Measurements from ENCODE around the gene AFAP1L1. TPM values are rescaled to one million over a fixed set of nuclear protein-coding genes. Genes with fewer than 3 reads are reported as not detected.

Gene AFAP1L1
- total and polyA plus RNA-seq, 9 of the 15 experiments (the other 6 are each of a cell fraction or from before 2014, with no cell fraction given): 0.01 to 0.12 (median 0.03) TPM; not detected in 4

DNA sequence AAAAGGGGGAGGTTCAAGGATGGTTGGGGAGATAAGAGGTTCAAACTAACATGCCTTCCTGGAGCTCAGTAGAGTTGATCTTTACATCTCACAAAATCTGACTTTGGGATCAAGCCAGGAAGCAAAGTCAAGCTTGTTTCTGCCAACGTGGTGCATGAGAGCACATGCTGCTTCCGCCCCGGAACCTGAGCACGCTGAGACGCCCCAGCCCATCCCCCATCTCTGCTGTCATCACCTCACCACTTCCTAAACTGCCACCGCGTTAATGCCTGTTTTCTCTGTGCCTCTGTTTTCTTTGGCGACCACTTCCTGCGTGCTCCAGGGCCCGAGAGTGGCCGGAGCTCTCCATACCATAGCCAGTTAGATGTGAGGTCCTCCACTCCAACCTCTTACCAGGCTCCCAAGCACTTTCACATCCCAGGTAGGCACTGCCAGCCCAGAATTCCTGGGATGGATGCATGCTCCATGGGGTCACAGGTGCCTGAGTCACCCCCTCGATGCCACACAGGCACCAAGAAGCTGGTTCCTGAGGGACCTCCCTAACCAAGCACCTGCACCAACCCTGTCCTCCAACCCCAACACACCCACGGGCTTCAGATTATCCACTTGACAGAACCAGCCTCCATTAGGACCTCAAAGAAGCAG lies 31.2 kb upstream of the AFAP1L1 start (continued):
- TF ChIP-seq, protein P1, sequence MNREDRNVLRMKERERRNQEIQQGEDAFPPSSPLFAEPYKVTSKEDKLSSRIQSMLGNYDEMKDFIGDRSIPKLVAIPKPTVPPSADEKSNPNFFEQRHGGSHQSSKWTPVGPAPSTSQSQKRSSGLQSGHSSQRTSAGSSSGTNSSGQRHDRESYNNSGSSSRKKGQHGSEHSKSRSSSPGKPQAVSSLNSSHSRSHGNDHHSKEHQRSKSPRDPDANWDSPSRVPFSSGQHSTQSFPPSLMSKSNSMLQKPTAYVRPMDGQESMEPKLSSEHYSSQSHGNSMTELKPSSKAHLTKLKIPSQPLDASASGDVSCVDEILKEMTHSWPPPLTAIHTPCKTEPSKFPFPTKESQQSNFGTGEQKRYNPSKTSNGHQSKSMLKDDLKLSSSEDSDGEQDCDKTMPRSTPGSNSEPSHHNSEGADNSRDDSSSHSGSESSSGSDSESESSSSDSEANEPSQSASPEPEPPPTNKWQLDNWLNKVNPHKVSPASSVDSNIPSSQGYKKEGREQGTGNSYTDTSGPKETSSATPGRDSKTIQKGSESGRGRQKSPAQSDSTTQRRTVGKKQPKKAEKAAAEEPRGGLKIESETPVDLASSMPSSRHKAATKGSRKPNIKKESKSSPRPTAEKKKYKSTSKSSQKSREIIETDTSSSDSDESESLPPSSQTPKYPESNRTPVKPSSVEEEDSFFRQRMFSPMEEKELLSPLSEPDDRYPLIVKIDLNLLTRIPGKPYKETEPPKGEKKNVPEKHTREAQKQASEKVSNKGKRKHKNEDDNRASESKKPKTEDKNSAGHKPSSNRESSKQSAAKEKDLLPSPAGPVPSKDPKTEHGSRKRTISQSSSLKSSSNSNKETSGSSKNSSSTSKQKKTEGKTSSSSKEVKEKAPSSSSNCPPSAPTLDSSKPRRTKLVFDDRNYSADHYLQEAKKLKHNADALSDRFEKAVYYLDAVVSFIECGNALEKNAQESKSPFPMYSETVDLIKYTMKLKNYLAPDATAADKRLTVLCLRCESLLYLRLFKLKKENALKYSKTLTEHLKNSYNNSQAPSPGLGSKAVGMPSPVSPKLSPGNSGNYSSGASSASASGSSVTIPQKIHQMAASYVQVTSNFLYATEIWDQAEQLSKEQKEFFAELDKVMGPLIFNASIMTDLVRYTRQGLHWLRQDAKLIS (CRISPR knock-in tag; IDR thresholded peaks at IDR 0.05): no peak
- no peak for TF ChIP-seq EWSR1 (IDR thresholded peaks at IDR 0.05; ENCODE audit: borderline replicate concordance, low read depth, partially characterized antibody)
- TF ChIP-seq PTTG1 (tag; IDR thresholded peaks at IDR 0.05; ENCODE audit: low read depth): no peak
- no peak for TF ChIP-seq ZNF217 (CRISPR knock-in tag; IDR thresholded peaks at IDR 0.05)
- no peak for TF ChIP-seq TAL1 (IDR thresholded peaks at IDR 0.05)
- TF ChIP-seq EP400 (IDR thresholded peaks at IDR 0.05): no peak
- TF ChIP-seq ZNF174 (CRISPR knock-in tag; IDR thresholded peaks at IDR 0.05): no peak
- no peak for TF ChIP-seq ARID2 (IDR thresholded peaks at IDR 0.05)
- TF ChIP-seq GABPA (tag; conservative IDR thresholded peaks at IDR 0.05; ENCODE audit: low read depth): peak; percentile 81
- no peak for TF ChIP-seq ETS2 (tag; IDR thresholded peaks at IDR 0.05; ENCODE audit: borderline replicate concordance, poor library complexity, severe bottlenecking)
- no peak for TF ChIP-seq RBBP5 (IDR thresholded peaks at IDR 0.05; ENCODE audit: borderline replicate concordance, insufficient read depth, low read length, poor library complexity, severe bottlenecking)
- TF ChIP-seq SAFB2 (IDR thresholded peaks at IDR 0.05; ENCODE audit: borderline replicate concordance, low read depth, low read length, severe bottlenecking): no peak
- no peak for TF ChIP-seq ZSCAN29 (IDR thresholded peaks at IDR 0.05)
- TF ChIP-seq ESRRA (IDR thresholded peaks at IDR 0.05; ENCODE audit: borderline replicate concordance, low read depth): no peak
- 0 out of 2 replicates have a peak, but pooled peaks have one; percentile 36 for TF ChIP-seq BHLHE40 (IDR thresholded peaks at IDR 0.05; ENCODE audit: low read length)
- no peak for TF ChIP-seq TCF7 (IDR thresholded peaks at IDR 0.05; ENCODE audit: borderline replicate concordance)
- TF ChIP-seq, protein P2, sequence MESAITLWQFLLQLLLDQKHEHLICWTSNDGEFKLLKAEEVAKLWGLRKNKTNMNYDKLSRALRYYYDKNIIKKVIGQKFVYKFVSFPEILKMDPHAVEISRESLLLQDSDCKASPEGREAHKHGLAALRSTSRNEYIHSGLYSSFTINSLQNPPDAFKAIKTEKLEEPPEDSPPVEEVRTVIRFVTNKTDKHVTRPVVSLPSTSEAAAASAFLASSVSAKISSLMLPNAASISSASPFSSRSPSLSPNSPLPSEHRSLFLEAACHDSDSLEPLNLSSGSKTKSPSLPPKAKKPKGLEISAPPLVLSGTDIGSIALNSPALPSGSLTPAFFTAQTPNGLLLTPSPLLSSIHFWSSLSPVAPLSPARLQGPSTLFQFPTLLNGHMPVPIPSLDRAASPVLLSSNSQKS (CRISPR knock-in tag; IDR thresholded peaks at IDR 0.05): no peak
- no peak for TF ChIP-seq SRSF7 (optimal IDR thresholded peaks at IDR 0.05; ENCODE audit: low read depth, low read length)
- TF ChIP-seq, protein P3, sequence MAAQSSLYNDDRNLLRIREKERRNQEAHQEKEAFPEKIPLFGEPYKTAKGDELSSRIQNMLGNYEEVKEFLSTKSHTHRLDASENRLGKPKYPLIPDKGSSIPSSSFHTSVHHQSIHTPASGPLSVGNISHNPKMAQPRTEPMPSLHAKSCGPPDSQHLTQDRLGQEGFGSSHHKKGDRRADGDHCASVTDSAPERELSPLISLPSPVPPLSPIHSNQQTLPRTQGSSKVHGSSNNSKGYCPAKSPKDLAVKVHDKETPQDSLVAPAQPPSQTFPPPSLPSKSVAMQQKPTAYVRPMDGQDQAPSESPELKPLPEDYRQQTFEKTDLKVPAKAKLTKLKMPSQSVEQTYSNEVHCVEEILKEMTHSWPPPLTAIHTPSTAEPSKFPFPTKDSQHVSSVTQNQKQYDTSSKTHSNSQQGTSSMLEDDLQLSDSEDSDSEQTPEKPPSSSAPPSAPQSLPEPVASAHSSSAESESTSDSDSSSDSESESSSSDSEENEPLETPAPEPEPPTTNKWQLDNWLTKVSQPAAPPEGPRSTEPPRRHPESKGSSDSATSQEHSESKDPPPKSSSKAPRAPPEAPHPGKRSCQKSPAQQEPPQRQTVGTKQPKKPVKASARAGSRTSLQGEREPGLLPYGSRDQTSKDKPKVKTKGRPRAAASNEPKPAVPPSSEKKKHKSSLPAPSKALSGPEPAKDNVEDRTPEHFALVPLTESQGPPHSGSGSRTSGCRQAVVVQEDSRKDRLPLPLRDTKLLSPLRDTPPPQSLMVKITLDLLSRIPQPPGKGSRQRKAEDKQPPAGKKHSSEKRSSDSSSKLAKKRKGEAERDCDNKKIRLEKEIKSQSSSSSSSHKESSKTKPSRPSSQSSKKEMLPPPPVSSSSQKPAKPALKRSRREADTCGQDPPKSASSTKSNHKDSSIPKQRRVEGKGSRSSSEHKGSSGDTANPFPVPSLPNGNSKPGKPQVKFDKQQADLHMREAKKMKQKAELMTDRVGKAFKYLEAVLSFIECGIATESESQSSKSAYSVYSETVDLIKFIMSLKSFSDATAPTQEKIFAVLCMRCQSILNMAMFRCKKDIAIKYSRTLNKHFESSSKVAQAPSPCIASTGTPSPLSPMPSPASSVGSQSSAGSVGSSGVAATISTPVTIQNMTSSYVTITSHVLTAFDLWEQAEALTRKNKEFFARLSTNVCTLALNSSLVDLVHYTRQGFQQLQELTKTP (IDR thresholded peaks at IDR 0.05; ENCODE audit: low read depth in 1 of 2, partially characterized antibody in 2 of 2): no peak
- peak; percentile 94; the same call in 1 of the 2 replicates for TF ChIP-seq RNF2 (IDR thresholded peaks at IDR 0.05)

All from K562 (cell line).